PC-9 (cell line): Measurements from ENCODE around the gene CTSL. TPM values are rescaled to one million over a fixed set of nuclear protein-coding genes. Genes with fewer than 3 reads are reported as not detected.
A peak's percentile ranks its signal among the peaks of the same experiment; 100 is the strongest.

Experiments used
- BruUV-seq: library from RNA; stranded (reverse); fragments of 400-500 nt; replicated peaks from 2 replicates; lab custom pipeline; 2021; lab: Mats Ljungman, UMichigan
- CTCF ChIA-PET: fragments of 300-600 bp; sonication (Branson Sonifier 250); formaldehyde crosslinking; loops from one replicate; lab custom pipeline; 2022; ENCODE audit warnings: antibody characterized with exemption; lab: Charles Lee
- POLR2A ChIA-PET: fragments of 300-600 bp; sonication (Branson Sonifier 250); formaldehyde crosslinking; loops from one replicate; lab custom pipeline; 2022; ENCODE audit warnings: antibody characterized with exemption; ENCODE audit not compliant: unreplicated experiment; lab: Charles Lee
- DNase-seq, 2 experiments: peaks; one replicate each; pipeline versions ENCODE4 v3.0.0 to v3.0.0-alpha.2; 2015 to 2022; ENCODE audit warnings: mixed read lengths in 1 of 2
- H2AFZ ChIP-seq: fragments of 200-600 bp; sonication (generic); 2 replicates; pipeline ENCODE4 v1.8.1; 2017; ENCODE audit warnings: antibody characterized with exemption
- H3F3A ChIP-seq: fragments of 200-600 bp; sonication (generic); 2 replicates; pipeline ENCODE4 v1.8.1; 2017; ENCODE audit warnings: antibody characterized with exemption, mild to moderate bottlenecking, low read depth; ENCODE audit not compliant: insufficient read depth
- H3K27ac ChIP-seq: fragments of 200-600 bp; sonication (generic); 2 replicates; pipeline ENCODE4 v1.6.1; 2016; ENCODE audit warnings: mixed run types
- H3K27me3 ChIP-seq: fragments of 200-600 bp; sonication (generic); 2 replicates; pipeline ENCODE4 v1.6.1; 2016; ENCODE audit warnings: low read depth, mixed run types; ENCODE audit not compliant: insufficient read depth
- H3K36me3 ChIP-seq: fragments of 200-600 bp; sonication (generic); 2 replicates; pipeline ENCODE4 v1.6.1; 2016; ENCODE audit warnings: low read depth, mixed run types
- H3K4me1 ChIP-seq: fragments of 200-600 bp; sonication (generic); replicated peaks from 2 replicates; pipeline ENCODE4 v1.6.1; 2016; ENCODE audit warnings: mixed run types; ENCODE audit not compliant: insufficient read depth
- H3K4me2 ChIP-seq: fragments of 200-600 bp; sonication (generic); 2 replicates; pipeline ENCODE4 v1.6.1; 2017; ENCODE audit warnings: mixed run types
- H3K4me3 ChIP-seq: fragments of 200-600 bp; sonication (generic); 2 replicates; pipeline ENCODE4 v1.6.1; 2016; ENCODE audit warnings: mixed run types
- H3K79me2 ChIP-seq: fragments of 200-600 bp; sonication (generic); 2 replicates; pipeline ENCODE4 v1.6.1; 2017; ENCODE audit warnings: low read depth, mixed run types
- H3K9me2 ChIP-seq: fragments of 200-600 bp; sonication (generic); 2 replicates; pipeline ENCODE4 v1.8.1; 2017; ENCODE audit warnings: mild to moderate bottlenecking; ENCODE audit not compliant: insufficient read depth
- H3K9me3 ChIP-seq: fragments of 200-600 bp; sonication (generic); 2 replicates; pipeline ENCODE4 v1.8.1; 2016; ENCODE audit warnings: low read depth; ENCODE audit not compliant: insufficient read depth
- H4K20me1 ChIP-seq: fragments of 200-600 bp; sonication (generic); 2 replicates; pipeline ENCODE4 v1.8.1; 2017; ENCODE audit not compliant: insufficient read depth
- EZH2 ChIP-seq: fragments of 200-600 bp; sonication (generic); IDR thresholded peaks from 2 replicates; pipeline ENCODE4 v1.8.0; 2017; ENCODE audit warnings: antibody characterized with exemption, low read depth
- intact Hi-C: fragments of 100-400 bp; cut with micrococcal nuclease; formaldehyde crosslinking; loops from one replicate; pipeline ENCODE4 v1.10.0; 2022; ENCODE audit not compliant: unreplicated experiment
- total RNA-seq: library from RNA; stranded (reverse); gene quantifications from 2 replicates; pipeline ENCODE4 v1.2.3, GENCODE V29; 2021
- TF ChIP-seq, protein P1 (sequence below): fragments of 200-600 bp; sonication (generic); conservative IDR thresholded peaks from 2 replicates; pipeline ENCODE4 v1.6.1; 2017; ENCODE audit warnings: mixed run types, antibody characterized with exemption, mild to moderate bottlenecking, moderate library complexity

CTSL gene
- total RNA-seq, 1 experiment from 2014 or later, result 82.6 TPM

DNA sequence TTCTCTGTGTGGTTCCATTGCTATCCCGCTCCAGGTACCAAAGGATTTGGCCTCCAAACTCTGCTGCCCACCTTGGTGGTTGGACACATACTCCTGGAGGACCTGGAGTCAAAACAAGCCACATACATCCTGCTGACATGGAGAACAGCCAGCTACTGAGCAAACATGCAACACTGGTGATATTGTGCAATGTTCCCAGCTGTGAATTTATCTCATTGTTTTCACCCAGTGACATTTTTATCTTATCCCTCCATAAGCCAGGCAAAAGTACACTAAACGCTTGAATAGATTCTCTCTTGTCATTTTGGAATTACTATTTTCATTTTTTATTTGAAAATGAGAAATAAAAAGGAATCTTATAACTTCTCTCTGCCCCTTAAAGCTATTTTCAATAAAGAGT is 11.1 kb upstream of the CTSL start:
- no TSS peak for BruUV-seq
- Histone ChIP-seq H3K4me3 (no peak overlapping the region), H3K4me2 (peak overlapping the region; percentile 63), H3K27ac (peak overlapping the region; percentile 92), H3K9me2 (no peaks in the 10 kb centered on the region), H3F3A (peaks cover 25% of the 10 kb centered on the region; the same call in 1 of the 2 replicates), H3K9me3 (no peaks in the 10 kb centered on the region), H2AFZ (no peak overlapping the region), H4K20me1 (no peaks in the 10 kb centered on the region), H3K79me2 (no peaks in the 10 kb centered on the region), H3K27me3 (no peaks in the 10 kb centered on the region), H3K36me3 (no peaks in the 10 kb centered on the region), H3K4me1 (peaks cover 37% of the 10 kb centered on the region)
- CTCF ChIA-PET, result interaction anchor here (0.6 to 1.1 kb wide), 2 partner anchors 11 to 820 kb away, joined by 3 to 5 read pairs; partner anchors contain the start of genes CTSL and NXNL2
- POLR2A ChIA-PET, result interaction anchor here (0.6 to 1.1 kb wide), 2 partner anchors 11 to 55 kb away, joined by 4 to 13 read pairs; partner anchors contain the start of gene CTSL
- intact Hi-C loops, result no loop called here
- peak in 1 of 2 experiments; percentile 63 for DNase-seq
- TF ChIP-seq, protein P1, sequence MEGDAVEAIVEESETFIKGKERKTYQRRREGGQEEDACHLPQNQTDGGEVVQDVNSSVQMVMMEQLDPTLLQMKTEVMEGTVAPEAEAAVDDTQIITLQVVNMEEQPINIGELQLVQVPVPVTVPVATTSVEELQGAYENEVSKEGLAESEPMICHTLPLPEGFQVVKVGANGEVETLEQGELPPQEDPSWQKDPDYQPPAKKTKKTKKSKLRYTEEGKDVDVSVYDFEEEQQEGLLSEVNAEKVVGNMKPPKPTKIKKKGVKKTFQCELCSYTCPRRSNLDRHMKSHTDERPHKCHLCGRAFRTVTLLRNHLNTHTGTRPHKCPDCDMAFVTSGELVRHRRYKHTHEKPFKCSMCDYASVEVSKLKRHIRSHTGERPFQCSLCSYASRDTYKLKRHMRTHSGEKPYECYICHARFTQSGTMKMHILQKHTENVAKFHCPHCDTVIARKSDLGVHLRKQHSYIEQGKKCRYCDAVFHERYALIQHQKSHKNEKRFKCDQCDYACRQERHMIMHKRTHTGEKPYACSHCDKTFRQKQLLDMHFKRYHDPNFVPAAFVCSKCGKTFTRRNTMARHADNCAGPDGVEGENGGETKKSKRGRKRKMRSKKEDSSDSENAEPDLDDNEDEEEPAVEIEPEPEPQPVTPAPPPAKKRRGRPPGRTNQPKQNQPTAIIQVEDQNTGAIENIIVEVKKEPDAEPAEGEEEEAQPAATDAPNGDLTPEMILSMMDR, result no peak
- no peak for TF ChIP-seq EZH2

- Histone ChIP-seq H3K4me3 (no peak overlapping the region), H3K27me3 (no peaks in the 10 kb centered on the region), H4K20me1 (no peaks in the 10 kb centered on the region), H2AFZ (no peak overlapping the region), H3K4me2 (no peak overlapping the region), H3K27ac (no peak overlapping the region), H3K36me3 (no peaks in the 10 kb centered on the region), H3K9me2 (no peaks in the 10 kb centered on the region), H3K79me2 (no peaks in the 10 kb centered on the region), H3K9me3 (no peaks in the 10 kb centered on the region), H3F3A (peaks cover 25% of the 10 kb centered on the region; the same call in 1 of the 2 replicates), H3K4me1 (peaks cover 37% of the 10 kb centered on the region)
- no peak for DNase-seq
- ChIA-PET POLR2A (no interaction called here), CTCF (no interaction called here)
- BruUV-seq, result no TSS peak
- TF ChIP-seq, protein P1, result no peak
- TF ChIP-seq EZH2, result no peak
- intact Hi-C loops, result no loop called here
Observed at GRCh38 chr9:87716141-87716540, 9.8 kb upstream of the CTSL start.

- no peak overlapping the region for H3K4me3 ChIP-seq
- no peak overlapping the region for H3K4me2 ChIP-seq
- intact Hi-C loops, result no loop called here
- no peaks in the 10 kb centered on the region for H3K9me2 ChIP-seq
- H3K4me1 ChIP-seq, result peaks cover 31% of the 10 kb centered on the region
- DNase-seq, result no peak
- H3K27me3 ChIP-seq, result no peaks in the 10 kb centered on the region
- TF ChIP-seq, protein P1, result no peak
- no peak for TF ChIP-seq EZH2
- H2AFZ ChIP-seq, result no peak overlapping the region
- no TSS peak for BruUV-seq
- peaks cover 16% of the 10 kb centered on the region; the same call in 1 of the 2 replicates for H3F3A ChIP-seq
- POLR2A ChIA-PET, result no interaction called here
- no peaks in the 10 kb centered on the region for H3K36me3 ChIP-seq
- no peaks in the 10 kb centered on the region for H3K79me2 ChIP-seq
- H3K27ac ChIP-seq, result no peak overlapping the region
- CTCF ChIA-PET, result no interaction called here
- no peaks in the 10 kb centered on the region for H4K20me1 ChIP-seq
- H3K9me3 ChIP-seq, result no peaks in the 10 kb centered on the region
Observed at GRCh38 chr9:87717456-87717855, 8.5 kb upstream of the CTSL start.
